Keratinocyte (primary cell): ENCODE results near the gene NFKB2. TPM values are rescaled to one million over a fixed set of nuclear protein-coding genes. Genes with fewer than 3 reads are reported as not detected.

ENCODE experiments used
- DNase-seq: peaks from one replicate; pipeline ENCODE4 v3.0.0-alpha.2; 2011; ENCODE audit warnings: low read depth, missing footprints, low spot score
- FAIRE-seq: peaks from 2 replicates; lab custom pipeline; 2011; peaks lifted over from hg19 to GRCh38; lab: Jason Lieb, UNC
- H2AFZ ChIP-seq: 2 replicates; pipeline ENCODE4 v1.6.0; 2012; ENCODE audit warnings: low read length, control low read depth, inconsistent platforms; ENCODE audit not compliant: control insufficient read depth
- H3K27ac ChIP-seq: 2 replicates; pipeline ENCODE4 v1.5.1; 2011; ENCODE audit warnings: low read length; ENCODE audit not compliant: control insufficient read depth, insufficient read depth
- H3K27me3 ChIP-seq: 3 replicates; pipeline ENCODE4 v1.6.0; 2011; ENCODE audit warnings: low read length; ENCODE audit not compliant: control insufficient read depth, insufficient read depth; ENCODE audit errors: extremely low read depth
- H3K36me3 ChIP-seq, 2 experiments: 2 replicates in 1 of 2; 3 replicates in 1 of 2; pipeline ENCODE4 v1.5.1; 2011; ENCODE audit warnings: low read length in 2 of 2, mild to moderate bottlenecking in 1 of 2; ENCODE audit not compliant: control insufficient read depth in 2 of 2, insufficient read depth in 2 of 2; ENCODE audit errors: extremely low read depth in 1 of 2
- H3K4me1 ChIP-seq: 3 replicates; pipeline ENCODE4 v1.5.1; 2011; ENCODE audit warnings: low read length; ENCODE audit not compliant: control insufficient read depth, insufficient read depth; ENCODE audit errors: extremely low read depth
- H3K4me2 ChIP-seq: 3 replicates; pipeline ENCODE4 v1.6.0; 2011; ENCODE audit warnings: low read depth, low read length; ENCODE audit not compliant: control insufficient read depth, insufficient read depth; ENCODE audit errors: extremely low read depth
- H3K4me3 ChIP-seq, 3 experiments: fragments of 200-600 bp in 1 of 3; sonication (generic) in 1 of 3; 2 replicates in 2 of 3; 3 replicates in 1 of 3; pipeline ENCODE4 v1.5.1; 2011 to 2016; ENCODE audit warnings: low read length in 3 of 3, mild to moderate bottlenecking in 3 of 3, control low read depth in 2 of 3, inconsistent platforms in 1 of 3, low read depth in 1 of 3, mixed read lengths in 1 of 3, mixed run types in 1 of 3, moderate library complexity in 1 of 3; ENCODE audit not compliant: control insufficient read depth in 2 of 3, insufficient read depth in 2 of 3; ENCODE audit errors: extremely low read depth in 1 of 3
- H3K79me2 ChIP-seq: 2 replicates; pipeline ENCODE4 v1.6.0; 2012; ENCODE audit warnings: low read length; ENCODE audit not compliant: control insufficient read depth, insufficient read depth
- H3K9ac ChIP-seq: 3 replicates; pipeline ENCODE4 v1.6.0; 2011; ENCODE audit warnings: low read length; ENCODE audit not compliant: control insufficient read depth, insufficient read depth; ENCODE audit errors: extremely low read depth
- H3K9me1 ChIP-seq: 3 replicates; pipeline ENCODE4 v1.6.0; 2011; ENCODE audit warnings: low read length; ENCODE audit not compliant: control insufficient read depth, insufficient read depth; ENCODE audit errors: extremely low read depth
- H3K9me3 ChIP-seq: 2 replicates; pipeline ENCODE4 v1.5.1; 2012; ENCODE audit warnings: low read depth, low read length; ENCODE audit not compliant: control insufficient read depth
- H4K20me1 ChIP-seq: 3 replicates; pipeline ENCODE4 v1.6.0; 2011; ENCODE audit warnings: low read length; ENCODE audit not compliant: control insufficient read depth, insufficient read depth; ENCODE audit errors: extremely low read depth
- EZH2 ChIP-seq: IDR thresholded peaks from one replicate; pipeline ENCODE4 v1.6.1; 2012; ENCODE audit warnings: inconsistent platforms, mild to moderate bottlenecking, low read length, moderate library complexity
- dilution Hi-C: fragments of 300-500 bp; cut with MboI; formaldehyde crosslinking; loops from one replicate; pipeline ENCODE4 v1.7.0; 2020; ENCODE audit warnings: low sequenced_read_pairs; ENCODE audit not compliant: extremely low pct_ligation_motif_present
- polyA plus RNA-seq, 5 experiments: library from polyadenylated mRNA; depleted of rRNA in 3 of 5; stranded (reverse) in 3 of 5; stranded (forward) in 1 of 5; unstranded in 1 of 5; fragments of >200 nt; gene quantifications; 1 replicate in 1 of 5; 2 replicates in 3 of 5; 3 replicates in 1 of 5; pipeline versions ENCODE4 v1.2.1 to v1.2.3, GENCODE V29; 2011 to 2012; ENCODE audit warnings: missing spikeins in 2 of 5, low read depth in 1 of 5, low replicate concordance in 1 of 5
- TF ChIP-seq, protein P1 (sequence below), 3 experiments: IDR thresholded peaks in 1 of 3; conservative IDR thresholded peaks in 1 of 3; optimal IDR thresholded peaks in 1 of 3; 2 replicates in 2 of 3; 3 replicates in 1 of 3; pipeline versions ENCODE3 to v1.5.1; 2011; ENCODE audit warnings: low read length in 3 of 3, mild to moderate bottlenecking in 3 of 3, moderate library complexity in 2 of 3, control low read depth in 1 of 3, inconsistent platforms in 1 of 3; ENCODE audit not compliant: insufficient read depth in 2 of 3; ENCODE audit errors: extremely low read depth in 1 of 3

NFKB2 gene
- polyA plus RNA-seq, 1 donor (not counting 4 experiments of a cell fraction or from before 2014, with no cell fraction given) = 14.8 TPM

GRCh38 chr10:102437515-102437914, 42.0 kb downstream of the NFKB2 start:
- H4K20me1 ChIP-seq = no peaks in the 10 kb centered on the region
- no peaks in the 10 kb centered on the region for H3K9me1 ChIP-seq
- no peak for FAIRE-seq
- no peak overlapping the region for H3K9ac ChIP-seq
- no peak overlapping the region for H3K4me2 ChIP-seq
- DNase-seq = no peak
- H3K79me2 ChIP-seq = no peaks in the 10 kb centered on the region
- no peaks in the 10 kb centered on the region for H3K36me3 ChIP-seq
- H3K27ac ChIP-seq = no peak overlapping the region
- no peaks in the 10 kb centered on the region for H3K4me1 ChIP-seq
- H2AFZ ChIP-seq = no peak overlapping the region
- H3K27me3 ChIP-seq = peaks cover 20% of the 10 kb centered on the region
- dilution Hi-C loops = no loop called here
- no peak for TF ChIP-seq EZH2
- TF ChIP-seq, protein P1, sequence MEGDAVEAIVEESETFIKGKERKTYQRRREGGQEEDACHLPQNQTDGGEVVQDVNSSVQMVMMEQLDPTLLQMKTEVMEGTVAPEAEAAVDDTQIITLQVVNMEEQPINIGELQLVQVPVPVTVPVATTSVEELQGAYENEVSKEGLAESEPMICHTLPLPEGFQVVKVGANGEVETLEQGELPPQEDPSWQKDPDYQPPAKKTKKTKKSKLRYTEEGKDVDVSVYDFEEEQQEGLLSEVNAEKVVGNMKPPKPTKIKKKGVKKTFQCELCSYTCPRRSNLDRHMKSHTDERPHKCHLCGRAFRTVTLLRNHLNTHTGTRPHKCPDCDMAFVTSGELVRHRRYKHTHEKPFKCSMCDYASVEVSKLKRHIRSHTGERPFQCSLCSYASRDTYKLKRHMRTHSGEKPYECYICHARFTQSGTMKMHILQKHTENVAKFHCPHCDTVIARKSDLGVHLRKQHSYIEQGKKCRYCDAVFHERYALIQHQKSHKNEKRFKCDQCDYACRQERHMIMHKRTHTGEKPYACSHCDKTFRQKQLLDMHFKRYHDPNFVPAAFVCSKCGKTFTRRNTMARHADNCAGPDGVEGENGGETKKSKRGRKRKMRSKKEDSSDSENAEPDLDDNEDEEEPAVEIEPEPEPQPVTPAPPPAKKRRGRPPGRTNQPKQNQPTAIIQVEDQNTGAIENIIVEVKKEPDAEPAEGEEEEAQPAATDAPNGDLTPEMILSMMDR (optimal IDR thresholded peaks at IDR 0.05 in 1 of 3, IDR thresholded peaks at IDR 0.05 in 1 of 3, conservative IDR thresholded peaks at IDR 0.05 in 1 of 3; ENCODE audit: extremely low read depth in 1 of 3, insufficient read depth in 2 of 3, low read length in 3 of 3) = no peak
- H3K9me3 ChIP-seq = no peaks in the 10 kb centered on the region
- no peak overlapping the region for H3K4me3 ChIP-seq

GRCh38 chr10:102438374-102438773, 42.9 kb downstream of the NFKB2 start:
- H4K20me1 ChIP-seq = no peaks in the 10 kb centered on the region
- no peaks in the 10 kb centered on the region for H3K36me3 ChIP-seq
- H2AFZ ChIP-seq = no peak overlapping the region
- no peaks in the 10 kb centered on the region for H3K9me3 ChIP-seq
- TF ChIP-seq EZH2 = no peak
- TF ChIP-seq, protein P1 (optimal IDR thresholded peaks at IDR 0.05 in 1 of 3, IDR thresholded peaks at IDR 0.05 in 1 of 3, conservative IDR thresholded peaks at IDR 0.05 in 1 of 3; ENCODE audit: extremely low read depth in 1 of 3, insufficient read depth in 2 of 3, low read length in 3 of 3) = no peak
- no peak for FAIRE-seq
- dilution Hi-C loops = no loop called here
- no peaks in the 10 kb centered on the region for H3K9me1 ChIP-seq
- H3K4me1 ChIP-seq = no peaks in the 10 kb centered on the region
- peaks cover 19% of the 10 kb centered on the region for H3K27me3 ChIP-seq
- no peak overlapping the region for H3K27ac ChIP-seq
- no peak overlapping the region for H3K4me2 ChIP-seq
- DNase-seq = no peak
- H3K79me2 ChIP-seq = no peaks in the 10 kb centered on the region
- no peak overlapping the region for H3K9ac ChIP-seq
- H3K4me3 ChIP-seq = no peak overlapping the region
